Astrocyte of the hippocampus (primary cell): ENCODE results near the gene AIF1L.

Experiments
- DNase-seq: peaks from one replicate; pipeline ENCODE4 v3.0.0; 2011; ENCODE audit warnings: low read depth, low spot score

AIF1L gene

GRCh38 chr9:131096269-131097125 is at the start of gene AIF1L:
AIF1L (plus strand) TSS chr9:131096531; CDS start chr9:131096630, 99 bp downstream.
- DNase-seq, result peak; percentile 58

DNA sequence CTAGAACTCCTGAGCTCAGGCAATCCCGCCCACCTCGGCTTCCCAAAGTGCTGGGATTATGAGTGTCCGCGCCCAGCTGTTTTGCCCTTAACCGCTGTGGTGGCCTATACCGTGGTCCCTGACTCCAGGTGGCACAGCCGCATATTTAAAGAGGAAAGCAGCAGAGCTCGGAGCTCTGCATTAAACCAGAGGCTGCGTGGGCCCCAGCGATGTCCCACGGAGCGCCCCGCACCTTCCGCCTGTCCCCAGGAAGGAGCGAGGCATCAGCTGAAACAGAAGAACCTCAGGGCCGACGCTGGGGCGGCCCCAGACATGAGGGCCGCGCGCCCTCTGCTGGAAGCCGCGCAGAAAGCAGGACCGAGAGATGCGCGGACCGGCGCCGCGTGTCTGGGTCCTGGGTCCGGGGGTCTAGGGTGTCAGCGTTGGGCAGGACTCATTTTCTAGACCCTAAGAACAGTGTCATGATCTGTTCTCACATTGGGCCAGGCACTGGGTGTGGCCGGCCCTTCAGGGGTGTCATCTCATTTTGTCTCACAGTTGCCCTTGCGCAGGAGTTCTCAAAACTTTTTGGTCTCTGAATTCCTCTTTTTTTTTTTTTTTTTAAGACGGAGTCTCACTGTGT is 49.6 kb upstream of the AIF1L start:
- peak; percentile 85 for DNase-seq

- DNase-seq, result no peak
Observed at GRCh38 chr9:131048332-131048731, 48.0 kb upstream of the AIF1L start.

- no peak for DNase-seq
Observed at GRCh38 chr9:131048820-131049219, 47.5 kb upstream of the AIF1L start.

DNA sequence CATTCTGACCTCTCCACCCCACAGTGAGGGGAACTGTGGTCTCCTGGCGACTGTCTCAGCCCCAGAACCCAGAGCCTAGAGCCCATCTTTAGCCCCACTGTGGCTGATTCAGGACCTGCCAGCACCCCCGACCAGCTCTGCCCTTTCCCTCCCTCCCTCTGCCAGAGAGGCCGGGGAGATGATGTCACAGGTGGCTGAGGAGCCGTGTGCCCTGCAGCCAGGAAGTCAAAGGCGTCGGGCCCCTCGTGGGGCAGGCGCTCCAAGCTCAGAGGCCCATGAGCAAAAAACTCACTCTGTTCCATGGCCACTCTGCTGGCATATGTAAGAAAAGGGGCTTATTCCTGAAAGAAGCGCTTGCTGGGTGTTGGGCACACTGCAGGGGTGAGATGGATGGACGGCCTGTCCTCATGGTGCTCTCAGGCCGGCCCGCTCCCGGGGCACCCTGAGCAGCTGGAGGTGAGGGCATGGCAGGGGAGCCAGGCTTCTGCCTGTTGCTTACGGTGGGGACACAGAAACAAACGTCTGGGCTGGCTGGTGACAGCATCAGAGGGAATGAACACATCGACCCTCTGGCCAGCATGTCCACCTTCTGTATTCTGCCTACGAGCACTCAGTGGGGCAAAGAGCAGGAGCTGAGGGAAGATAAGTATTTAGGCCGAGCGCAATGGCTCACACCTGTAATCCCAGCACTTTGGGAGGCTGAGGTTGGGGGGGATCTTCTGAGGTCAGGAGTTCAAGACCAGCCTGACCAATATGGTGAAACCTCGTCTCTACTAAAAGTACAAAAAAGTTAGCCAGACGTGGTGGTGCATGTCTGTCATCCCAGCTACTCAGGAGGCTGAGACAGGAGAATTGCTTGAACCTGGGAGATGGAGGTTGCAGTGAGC is 46.3 kb upstream of the AIF1L start:
- no peak for DNase-seq

DNA sequence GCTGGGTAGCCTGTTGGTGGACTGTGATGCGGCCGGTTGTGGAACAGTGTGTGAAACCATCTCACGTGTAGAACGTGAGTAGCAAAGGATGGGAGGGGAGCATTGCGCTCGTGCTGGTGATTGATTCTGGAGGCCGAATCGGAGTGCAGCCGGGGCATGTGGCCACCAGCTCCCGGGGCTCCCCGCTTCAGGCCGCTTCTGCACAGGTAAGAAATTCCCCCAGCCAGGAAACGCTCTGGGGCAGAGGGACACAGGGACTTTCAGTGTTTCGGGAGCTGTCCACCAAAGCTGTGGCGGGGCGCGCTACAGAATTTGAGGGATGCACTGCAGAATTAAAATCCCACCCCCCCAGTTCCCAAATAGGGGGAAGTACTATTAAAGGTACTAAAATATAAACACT is 45.5 kb upstream of the AIF1L start:
- DNase-seq, result no peak

DNA sequence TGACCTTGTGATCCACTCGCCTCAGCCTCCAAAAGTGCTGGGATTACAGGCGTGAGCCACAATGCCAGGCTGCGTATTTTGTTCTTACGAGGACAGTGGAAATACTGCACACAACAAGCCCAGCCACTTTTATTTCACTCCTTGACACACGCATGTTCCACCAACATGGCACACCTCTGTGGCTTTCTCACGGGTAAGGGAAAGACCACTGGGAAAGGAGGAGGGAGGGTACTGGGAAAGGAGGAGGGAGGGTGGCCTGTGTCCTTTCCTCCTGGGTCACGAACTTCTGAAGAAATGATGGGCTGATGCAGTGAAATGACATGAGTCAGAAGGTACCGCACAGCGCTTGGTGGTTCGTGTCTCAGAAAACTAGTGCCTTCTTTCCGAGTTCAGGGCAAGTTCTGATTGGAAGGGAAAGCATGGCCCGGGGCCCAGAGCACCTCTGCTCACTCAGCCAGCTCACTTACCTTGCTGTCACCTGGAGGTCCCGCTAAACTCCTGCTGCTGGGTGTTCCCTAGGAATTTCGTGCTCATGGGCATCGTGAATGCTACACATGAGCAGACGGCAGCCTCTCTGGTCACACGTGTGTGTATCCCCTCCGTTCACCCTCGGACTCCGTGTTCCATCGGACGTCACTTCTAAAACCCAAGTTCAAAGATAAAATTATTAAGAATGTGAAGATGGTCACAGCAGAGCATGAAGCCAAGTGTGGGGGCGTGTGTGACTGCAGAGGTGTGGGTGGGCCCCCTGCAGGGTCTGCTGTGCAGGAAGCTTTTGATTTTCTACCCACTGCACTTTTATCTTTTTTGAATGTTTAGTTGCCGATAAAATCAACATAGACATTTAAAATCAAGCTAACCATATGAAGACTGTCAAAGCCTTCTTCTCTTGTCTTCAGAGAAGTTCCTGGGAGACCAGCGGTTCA is 44.5 kb upstream of the AIF1L start:
- DNase-seq, result no peak

DNA sequence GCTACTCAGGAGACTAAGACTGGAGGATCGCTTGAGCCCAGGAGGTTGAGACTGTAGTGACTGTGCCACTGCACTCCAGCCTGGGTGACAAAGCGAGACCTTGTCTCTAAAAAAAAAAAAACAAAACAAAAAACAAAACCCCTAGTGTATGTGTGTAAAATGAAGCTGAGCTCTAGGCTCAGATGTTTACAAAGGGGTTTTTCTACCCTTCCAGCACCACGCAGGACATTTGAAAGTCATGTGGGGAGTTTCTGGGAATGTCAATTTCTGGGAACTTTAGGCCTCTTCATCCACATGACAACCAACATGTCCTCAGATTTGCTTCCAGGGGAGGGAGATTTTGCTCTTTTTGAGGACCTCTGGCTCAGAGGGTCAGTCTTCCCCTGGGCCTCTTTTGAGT is 42.4 kb upstream of the AIF1L start:
- DNase-seq, result no peak

GRCh38 chr9:131056781-131057506 is 39.4 kb upstream of the AIF1L start:
- no peak for DNase-seq

DNA sequence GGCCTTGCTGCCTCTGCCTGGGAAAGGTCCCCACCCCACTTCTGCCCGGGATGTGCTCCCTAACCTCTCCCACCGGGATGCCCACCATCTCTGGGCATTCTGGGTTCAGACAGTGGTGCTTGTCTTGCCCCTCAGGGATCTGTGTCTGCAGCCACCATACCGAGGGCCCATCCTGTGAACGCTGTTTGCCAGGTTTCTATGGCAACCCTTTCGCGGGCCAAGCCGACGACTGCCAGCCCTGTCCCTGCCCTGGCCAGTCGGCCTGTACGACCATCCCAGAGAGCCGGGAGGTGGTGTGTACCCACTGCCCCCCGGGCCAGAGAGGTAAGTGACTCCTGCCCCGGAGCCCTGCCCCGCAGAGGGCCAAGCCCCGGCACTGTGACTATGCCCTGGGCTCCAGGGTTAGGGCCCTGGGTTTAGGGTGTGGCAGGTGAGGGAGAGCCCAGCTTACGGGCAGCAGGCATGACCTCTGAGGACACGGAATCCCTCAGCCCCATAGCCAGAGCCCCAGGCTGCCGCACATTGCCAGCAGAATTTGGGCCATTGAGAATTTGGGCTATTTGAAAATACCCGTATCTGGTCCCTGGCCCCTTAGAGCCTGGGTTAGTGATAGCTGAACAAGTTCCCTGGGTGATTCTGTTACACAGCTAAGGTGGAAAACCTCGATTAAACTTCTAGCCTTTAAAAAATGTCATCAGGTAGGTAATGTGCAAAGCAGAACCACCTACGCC is 35.3 kb upstream of the AIF1L start:
- DNase-seq, result no peak

DNA sequence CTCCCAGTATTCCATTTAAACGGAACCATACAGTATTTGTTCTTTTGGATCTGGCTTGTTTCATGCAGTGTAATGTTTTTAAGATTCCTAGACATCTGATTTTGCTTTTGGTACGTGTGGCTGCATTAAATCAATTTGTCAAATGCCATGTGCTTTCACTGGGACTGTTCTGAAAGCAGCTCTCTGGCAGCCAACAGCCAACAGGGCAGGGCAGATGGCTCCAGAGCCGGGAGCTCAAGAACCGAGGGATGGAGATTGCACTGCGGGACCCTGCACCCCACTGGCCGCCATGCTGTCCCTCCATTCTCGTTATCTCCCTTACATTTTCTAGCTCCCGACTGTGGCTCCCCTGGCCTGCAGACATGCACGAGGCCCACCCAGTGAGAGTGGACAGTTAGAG is 33.4 kb upstream of the AIF1L start:
- no peak for DNase-seq

- DNase-seq, result no peak
Observed at GRCh38 chr9:131065599-131065998, 30.7 kb upstream of the AIF1L start.

- DNase-seq, result no peak
Observed at GRCh38 chr9:131067625-131068024, 28.7 kb upstream of the AIF1L start.

GRCh38 chr9:131068076-131068816 is 28.1 kb upstream of the AIF1L start:
- DNase-seq, result no peak

DNA sequence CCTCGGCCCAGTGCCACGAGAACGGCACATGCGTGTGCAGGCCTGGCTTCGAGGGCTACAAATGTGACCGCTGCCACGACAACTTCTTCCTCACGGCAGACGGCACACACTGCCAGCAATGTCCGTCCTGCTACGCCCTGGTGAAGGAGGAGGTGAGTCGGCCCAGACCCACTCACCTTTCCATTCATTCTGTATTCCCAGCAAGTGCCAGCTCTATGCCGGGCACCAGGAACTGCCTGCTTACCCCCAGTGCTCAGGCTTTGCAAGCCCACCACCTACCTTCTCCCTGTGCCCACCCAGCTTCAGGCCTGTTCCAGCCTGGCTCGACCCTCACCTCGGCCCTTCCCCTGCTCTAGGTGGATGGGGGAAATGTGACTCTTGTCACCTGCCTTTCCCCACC is 26.6 kb upstream of the AIF1L start:
- DNase-seq, result no peak

DNA sequence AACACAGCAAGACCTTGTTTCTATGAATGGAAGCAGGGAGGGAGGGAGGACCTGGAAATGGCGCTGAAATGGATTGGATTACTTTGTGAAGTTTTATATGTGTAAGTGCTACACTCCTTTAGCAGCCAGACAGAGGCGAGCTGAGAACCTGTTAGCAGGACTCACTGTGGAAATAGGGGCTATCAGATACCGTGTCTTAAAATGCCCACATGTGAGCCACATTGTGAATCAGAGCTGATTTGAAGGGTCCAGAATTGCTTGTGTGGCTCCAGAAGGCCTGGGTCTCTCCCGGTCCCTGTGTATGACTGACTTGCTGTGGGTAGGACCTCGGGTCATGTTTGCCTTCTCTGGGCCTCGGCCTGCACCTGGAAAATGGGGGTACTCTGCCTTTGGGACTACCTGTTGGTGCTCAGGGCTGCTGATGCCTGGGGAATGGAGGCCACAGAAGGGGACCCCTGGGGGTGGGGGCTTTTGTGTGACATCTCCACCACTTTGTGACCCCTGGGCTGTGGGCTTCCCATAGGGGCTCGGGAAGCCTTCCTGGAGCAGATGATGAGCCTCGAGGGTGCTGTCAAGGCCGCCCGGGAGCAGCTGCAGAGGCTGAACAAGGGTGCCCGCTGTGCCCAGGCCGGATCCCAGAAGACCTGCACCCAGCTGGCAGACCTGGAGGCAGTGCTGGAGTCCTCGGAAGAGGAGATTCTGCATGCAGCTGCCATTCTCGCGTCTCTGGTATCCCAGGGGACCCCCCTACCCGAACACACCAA is 24.0 kb upstream of the AIF1L start:
- no peak for DNase-seq

DNA sequence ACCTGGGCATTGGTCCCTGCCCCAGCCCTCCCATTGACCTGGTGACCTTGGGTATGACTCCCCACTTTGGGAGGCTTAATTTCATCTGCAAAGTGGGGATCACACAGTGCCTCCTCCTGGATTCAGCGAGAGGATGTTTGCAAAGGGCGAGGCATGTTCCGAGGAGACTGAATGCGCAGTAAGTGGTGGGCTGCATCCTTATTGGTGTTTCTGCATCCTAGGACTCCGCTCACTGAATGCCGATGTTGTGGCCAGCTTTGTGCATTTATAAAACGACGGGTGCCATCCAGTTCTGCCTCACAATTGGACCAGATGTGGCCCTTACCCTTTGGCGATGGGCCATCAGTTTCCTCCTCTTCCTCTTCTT is 23.5 kb upstream of the AIF1L start:
- DNase-seq, result no peak
